Body of pancreas (tissue), 4 donors: Measurements from ENCODE around the gene ZBTB1.

Experiments used
- CTCF ChIP-seq, 7 experiments: fragments of 450-650 bp in 4 of 7; fragments of 200-600 bp in 3 of 7; sonication (generic) in 3 of 7; IDR thresholded peaks; one replicate each; pipeline ENCODE4 v1.5.1; 2016 to 2019; ENCODE audit warnings: antibody characterized with exemption in 7 of 7
- POLR2A ChIP-seq, 3 donors: fragments of 450-650 bp; IDR thresholded peaks; one replicate each; pipeline ENCODE4 v1.6.1; 2016; ENCODE audit warnings: antibody characterized with exemption in 3 of 3, mild to moderate bottlenecking in 2 of 3

- TF ChIP-seq CTCF (IDR thresholded peaks at IDR 0.05) (no peak), POLR2A (IDR thresholded peaks at IDR 0.05) (no peak)
These were observed 38.2 kb downstream of the ZBTB1 start for GRCh38 chr14:64542836-64543201.
